ENCODE measurements around the gene TSPYL4. TPM values are rescaled to one million over a fixed set of nuclear protein-coding genes. Genes with fewer than 3 reads are reported as not detected.

Gene TSPYL4
- 24.5 and 34.4 TPM in 2 replicates for total RNA-seq
- polyA plus RNA-seq: 43.1 and 45.5 TPM in 2 replicates
- polyA plus RNA-seq (2011; cell fraction: cytosol; rRNA removed): 27.5 and 32.1 TPM in 2 replicates
- 75.8 and 97.1 TPM in 2 replicates for polyA plus RNA-seq (2011; cell fraction: nucleus; rRNA removed)
- polyA plus RNA-seq (2012): 16.1 and 18.4 TPM in 2 replicates
- 57.3 and 61.9 TPM in 2 replicates for polyA minus RNA-seq
- polyA minus RNA-seq (2011; cell fraction: cytosol; rRNA and poly(A)+ RNA removed): 3.1 TPM
- 30.5 and 40.3 TPM in 2 replicates for polyA minus RNA-seq (2011; cell fraction: nucleus; rRNA and poly(A)+ RNA removed)
- percentile 92 among the genes with signal in this experiment for Bru-seq, nascent RNA
- percentile 98 among the genes with signal in this experiment for BruChase-seq, experiment 1, labeled RNA remaining after a 6-hour chase
- BruChase-seq, experiment 2, labeled RNA remaining after a 2-hour chase: percentile 99 among the genes with signal in this experiment
- long read RNA-seq, full-length matches to known transcripts: 3 of 11 reads
- long read RNA-seq, partial matches to known transcripts: 0 of 11 reads
- long read RNA-seq, other reads (novel, unspliced or antisense): 8 of 11 reads

- TF ChIP-seq JUN (IDR thresholded peaks at IDR 0.05; ENCODE audit: borderline replicate concordance, insufficient read depth, insufficient read length, low read depth) (peak; percentile 18), MAX (IDR thresholded peaks at IDR 0.05; ENCODE audit: insufficient read depth, insufficient read length) (no peak), POLR2A (IDR thresholded peaks at IDR 0.05; ENCODE audit: low read depth, low read length) (peak; percentile 83), GATA2 (IDR thresholded peaks at IDR 0.05; ENCODE audit: insufficient read depth, insufficient read length, low read depth, low read length) (peak; percentile 84)
- H3K27ac ChIP-seq (ENCODE audit: insufficient read depth, low read depth, low read length): peak within 1 kb of the TSS; percentile 98
- ChIA-PET CTCF (interaction anchor here (1.0 to 10.1 kb wide), 4 partner anchors 15 to 307 kb away, joined by 3 to 90 read pairs (median 22); no protein-coding TSS in a partner anchor), POLR2A (interaction anchor here (0.9 to 2.2 kb wide), 5 partner anchors 15 to 394 kb away, joined by 3 to 8 read pairs (median 3); no protein-coding TSS in a partner anchor)
- peaks cover 53% of the 10 kb centered on the region for H3K4me1 ChIP-seq (ENCODE audit: control insufficient read depth, extremely low read depth, insufficient read depth, low read length)
- H3K9ac ChIP-seq (replicated peaks; ENCODE audit: extremely low read depth, insufficient read depth, low read length): peak within 1 kb of the TSS; percentile 100
- H3K27me3 ChIP-seq (ENCODE audit: control insufficient read depth in 2 of 2, insufficient read depth in 2 of 2, low read length in 2 of 2): no peaks in the 10 kb centered on the region
- TSS peak; percentile 17 for BruUV-seq (replicated peaks)
- dilution Hi-C loops (cut with MboI; ENCODE audit: extremely low pct_ligation_motif_present, low sequenced_read_pairs): no loop called here
- FAIRE-seq (peak; percentile 92), DNase-seq (ENCODE audit: low read depth, low spot score) (peak; percentile 98)
- H2AFZ ChIP-seq (ENCODE audit: low read depth, low read length): peak within 1 kb of the TSS; percentile 19
- peak within 1 kb of the TSS; percentile 40 to 95 (median 77) for H3K4me3 ChIP-seq (replicated peaks in 1 of 3; ENCODE audit: insufficient read depth in 1 of 3, low read depth in 1 of 3, low read length in 3 of 3)
- intact Hi-C loops (cut with micrococcal nuclease): loop anchor here (1.0 kb wide), 1 partner anchor 26 kb away; the partner anchor contains the start of gene TSPYL1
- peak within 1 kb of the TSS; percentile 99 for H3K4me2 ChIP-seq (ENCODE audit: insufficient read depth, low read length)
- H3K36me3 ChIP-seq (ENCODE audit: control insufficient read depth in 2 of 2, extremely low read depth in 1 of 2, insufficient read depth in 2 of 2, low read length in 2 of 2): no peaks in the 10 kb centered on the region
- H4K20me1 ChIP-seq (replicated peaks; ENCODE audit: control insufficient read depth, extremely low read depth, insufficient read depth, low read length): no peaks in the 10 kb centered on the region
- peaks cover 27% of the 10 kb centered on the region for H3K79me2 ChIP-seq (ENCODE audit: control insufficient read depth, insufficient read depth, low read length)
- no peaks in the 10 kb centered on the region for H3K9me3 ChIP-seq (replicated peaks; ENCODE audit: control insufficient read depth, insufficient read depth, low read length)
- no peaks in the 10 kb centered on the region for H3K9me1 ChIP-seq (replicated peaks; ENCODE audit: control insufficient read depth, extremely low read depth, insufficient read depth, low read length)
Measured at GRCh38 chr6:116253505-116254296, at the start of gene TSPYL4. Gene TSPYL4 (minus strand): TSS chr6:116254075. CDS start chr6:116254008, 67 bp downstream.

Data from endothelial cell of umbilical vein (primary cell).